Liver (tissue), 9 donors: ENCODE data around the gene GTF3C6. TPM values are rescaled to one million over a fixed set of nuclear protein-coding genes. Genes with fewer than 3 reads are reported as not detected.
A peak's percentile ranks its signal among the peaks of the same experiment; 100 is the strongest.

Source experiments
- DNase-seq: peaks from one replicate; pipeline ENCODE4 v3.0.0-alpha.2; 2017; ENCODE audit warnings: low spot score
- H3K27ac ChIP-seq, 2 donors: one replicate each; pipeline ENCODE4 v1.7.0; 2013; ENCODE audit warnings: inconsistent platforms in 2 of 2, low read length in 2 of 2, control low read depth in 1 of 2, low read depth in 1 of 2, mild to moderate bottlenecking in 1 of 2
- H3K27me3 ChIP-seq, 4 donors: one replicate each; pipeline versions ENCODE4 v1.6.1 to v1.7.0; 2013; ENCODE audit warnings: low read length in 3 of 4, inconsistent platforms in 1 of 4, mild to moderate bottlenecking in 1 of 4, moderate library complexity in 1 of 4; ENCODE audit not compliant: control insufficient read depth in 4 of 4, insufficient read depth in 4 of 4
- H3K36me3 ChIP-seq, 4 donors: one replicate each; pipeline versions ENCODE4 v1.6.1 to v1.7.0; 2013; ENCODE audit warnings: low read length in 3 of 4, mild to moderate bottlenecking in 3 of 4, low read depth in 1 of 4, moderate library complexity in 1 of 4; ENCODE audit not compliant: control insufficient read depth in 4 of 4, insufficient read depth in 3 of 4
- H3K4me1 ChIP-seq, 4 donors: one replicate each; pipeline versions ENCODE4 v1.6.1 to v1.7.0; 2013; ENCODE audit warnings: low read length in 3 of 4, mild to moderate bottlenecking in 3 of 4, moderate library complexity in 1 of 4; ENCODE audit not compliant: control insufficient read depth in 4 of 4, insufficient read depth in 4 of 4
- H3K4me3 ChIP-seq, 3 donors: one replicate each; pipeline versions ENCODE4 v1.6.1 to v1.7.0; 2013; ENCODE audit warnings: low read length in 3 of 3, control low read depth in 1 of 3, low read depth in 1 of 3, mild to moderate bottlenecking in 1 of 3
- H3K9ac ChIP-seq, 2 donors: one replicate each; pipeline ENCODE4 v1.7.0; 2013; ENCODE audit warnings: low read length in 2 of 2, mild to moderate bottlenecking in 2 of 2, moderate library complexity in 2 of 2, control low read depth in 1 of 2, low read depth in 1 of 2
- H3K9me3 ChIP-seq, 4 donors: one replicate each; pipeline versions ENCODE4 v1.6.1 to v1.7.0; 2013; ENCODE audit warnings: low read length in 3 of 4; ENCODE audit not compliant: control insufficient read depth in 4 of 4
- EGR1 ChIP-seq, 2 donors: IDR thresholded peaks; 2 replicates each; pipeline ENCODE4 v1.6.1; 2016 to 2018; ENCODE audit warnings: antibody characterized with exemption in 2 of 2, low read depth in 2 of 2
- FOXA1 ChIP-seq: IDR thresholded peaks from 2 replicates; pipeline ENCODE4 v1.6.1; 2016; ENCODE audit warnings: antibody characterized with exemption
- FOXA2 ChIP-seq: IDR thresholded peaks from 2 replicates; pipeline ENCODE4 v1.6.1; 2016; ENCODE audit warnings: antibody characterized with exemption
- GABPA ChIP-seq, 2 donors: IDR thresholded peaks in 1 of 2; conservative IDR thresholded peaks in 1 of 2; 2 replicates each; pipeline ENCODE4 v1.6.1; 2016; ENCODE audit warnings: antibody characterized with exemption in 2 of 2, mild to moderate bottlenecking in 1 of 2, moderate library complexity in 1 of 2
- HNF4A ChIP-seq, 2 donors: conservative IDR thresholded peaks; 2 replicates each; pipeline ENCODE4 v1.6.1; 2016; ENCODE audit warnings: antibody characterized with exemption in 2 of 2, mild to moderate bottlenecking in 2 of 2
- HNF4G ChIP-seq: IDR thresholded peaks from 2 replicates; pipeline ENCODE4 v1.6.1; 2016; ENCODE audit warnings: antibody characterized with exemption
- JUND ChIP-seq, 2 donors: IDR thresholded peaks; 2 replicates each; pipeline ENCODE4 v1.6.1; 2016; ENCODE audit warnings: antibody characterized with exemption in 2 of 2
- NR2F2 ChIP-seq: IDR thresholded peaks from 2 replicates; pipeline ENCODE4 v1.6.1; 2016; ENCODE audit warnings: antibody characterized with exemption
- RAD21 ChIP-seq, 2 donors: IDR thresholded peaks; 2 replicates each; pipeline ENCODE4 v1.6.1; 2016; ENCODE audit warnings: antibody characterized with exemption in 2 of 2, mild to moderate bottlenecking in 2 of 2
- REST ChIP-seq: IDR thresholded peaks from 2 replicates; pipeline ENCODE4 v1.6.1; 2016; ENCODE audit warnings: antibody characterized with exemption, mild to moderate bottlenecking
- RXRA ChIP-seq, 2 donors: IDR thresholded peaks; 2 replicates each; pipeline ENCODE4 v1.6.1; 2017 to 2018; ENCODE audit warnings: antibody characterized with exemption in 2 of 2, mild to moderate bottlenecking in 1 of 2
- SP1 ChIP-seq: IDR thresholded peaks from 2 replicates; pipeline ENCODE4 v1.6.1; 2018; ENCODE audit warnings: antibody characterized with exemption, mild to moderate bottlenecking
- TAF1 ChIP-seq: conservative IDR thresholded peaks from 2 replicates; pipeline ENCODE4 v1.6.1; 2016; ENCODE audit warnings: antibody characterized with exemption, mild to moderate bottlenecking
- YY1 ChIP-seq: IDR thresholded peaks from 2 replicates; pipeline ENCODE4 v1.6.1; 2016; ENCODE audit warnings: antibody characterized with exemption, mild to moderate bottlenecking
- WGBS: extraction: QIAGEN DNeasy Blood & Tissue Kit; methylation state at CpG from one replicate; pipeline ENCODE4 v1.1.7; 2013; 5-methylcytosine and 5-hydroxymethylcytosine counted together
- polyA plus RNA-seq, 2 donors: library from polyadenylated mRNA; stranded (reverse) in 1 of 2; unstranded in 1 of 2; fragments of 200-250 nt in 1 of 2; fragments of >200 nt in 1 of 2; fragmentation: Nextera tagmentation in 1 of 2; extraction: Ambion mirVana in 1 of 2; gene quantifications; one replicate each; pipeline versions ENCODE4 v1.2.1 to v1.2.3, GENCODE V29; 2013 to 2015
- total RNA-seq, 2 donors: library from RNA; depleted of rRNA; stranded (reverse); fragments of >200 nt; gene quantifications; one replicate each; pipeline ENCODE4 v1.2.3, GENCODE V29; 2014
- TF ChIP-seq, protein P1 (sequence below): IDR thresholded peaks from 2 replicates; pipeline ENCODE4 v1.6.1; 2016; ENCODE audit warnings: antibody characterized with exemption
- TF ChIP-seq, protein P2 (sequence below): IDR thresholded peaks from 2 replicates; pipeline ENCODE4 v1.6.1; 2016; ENCODE audit warnings: antibody characterized with exemption
- TF ChIP-seq, protein P3 (sequence below): IDR thresholded peaks from 2 replicates; pipeline ENCODE4 v1.6.1; 2016; ENCODE audit warnings: antibody characterized with exemption
- TF ChIP-seq, protein P4 (sequence below): fragments of 150-350 bp; IDR thresholded peaks from 2 replicates; pipeline ENCODE4 v1.5.1; 2017; ENCODE audit warnings: improper control_type of control experiment, low read depth, low read length; ENCODE audit not compliant: missing input control
- donor health status: healthy.
- donor health status: healthy.
- donor health status: healthy.
- donor health status: healthy.
- donor health status: healthy.

Gene GTF3C6
- total and polyA plus RNA-seq, 4 donors = 16.3 to 53.3 (median 22.2) TPM

- Histone ChIP-seq H3K36me3 (no peaks in the 10 kb centered on the region), H3K27me3 (no peaks in the 10 kb centered on the region), H3K4me3 (no peak overlapping the region), H3K9ac (no peak overlapping the region), H3K4me1 (peaks cover 2 to 20% (median 20%) of the 10 kb centered on the region in 4 donors), H3K27ac (no peak overlapping the region), H3K9me3 (no peaks in the 10 kb centered on the region)
- TF ChIP-seq, protein P1, sequence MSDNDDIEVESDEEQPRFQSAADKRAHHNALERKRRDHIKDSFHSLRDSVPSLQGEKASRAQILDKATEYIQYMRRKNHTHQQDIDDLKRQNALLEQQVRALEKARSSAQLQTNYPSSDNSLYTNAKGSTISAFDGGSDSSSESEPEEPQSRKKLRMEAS = no peak
- TF ChIP-seq RXRA (IDR thresholded peaks at IDR 0.05) (no peak), YY1 (no peak), GABPA (IDR thresholded peaks at IDR 0.05 in 1 of 2, conservative IDR thresholded peaks at IDR 0.05 in 1 of 2) (no peak), HNF4A (conservative IDR thresholded peaks at IDR 0.05) (no peak), RAD21 (IDR thresholded peaks at IDR 0.05) (peak; percentile 78), NR2F2 (no peak), SP1 (no peak), EGR1 (IDR thresholded peaks at IDR 0.05; ENCODE audit: low read depth in 2 of 2) (no peak), TAF1 (no peak), HNF4G (no peak), JUND (IDR thresholded peaks at IDR 0.05) (no peak), REST (no peak), FOXA1 (no peak), FOXA2 (no peak)
- TF ChIP-seq, protein P2, sequence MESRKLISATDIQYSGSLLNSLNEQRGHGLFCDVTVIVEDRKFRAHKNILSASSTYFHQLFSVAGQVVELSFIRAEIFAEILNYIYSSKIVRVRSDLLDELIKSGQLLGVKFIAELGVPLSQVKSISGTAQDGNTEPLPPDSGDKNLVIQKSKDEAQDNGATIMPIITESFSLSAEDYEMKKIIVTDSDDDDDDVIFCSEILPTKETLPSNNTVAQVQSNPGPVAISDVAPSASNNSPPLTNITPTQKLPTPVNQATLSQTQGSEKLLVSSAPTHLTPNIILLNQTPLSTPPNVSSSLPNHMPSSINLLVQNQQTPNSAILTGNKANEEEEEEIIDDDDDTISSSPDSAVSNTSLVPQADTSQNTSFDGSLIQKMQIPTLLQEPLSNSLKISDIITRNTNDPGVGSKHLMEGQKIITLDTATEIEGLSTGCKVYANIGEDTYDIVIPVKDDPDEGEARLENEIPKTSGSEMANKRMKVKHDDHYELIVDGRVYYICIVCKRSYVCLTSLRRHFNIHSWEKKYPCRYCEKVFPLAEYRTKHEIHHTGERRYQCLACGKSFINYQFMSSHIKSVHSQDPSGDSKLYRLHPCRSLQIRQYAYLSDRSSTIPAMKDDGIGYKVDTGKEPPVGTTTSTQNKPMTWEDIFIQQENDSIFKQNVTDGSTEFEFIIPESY = no peak
- TF ChIP-seq, protein P3, sequence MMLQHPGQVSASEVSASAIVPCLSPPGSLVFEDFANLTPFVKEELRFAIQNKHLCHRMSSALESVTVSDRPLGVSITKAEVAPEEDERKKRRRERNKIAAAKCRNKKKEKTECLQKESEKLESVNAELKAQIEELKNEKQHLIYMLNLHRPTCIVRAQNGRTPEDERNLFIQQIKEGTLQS = no peak
- TF ChIP-seq, protein P4, sequence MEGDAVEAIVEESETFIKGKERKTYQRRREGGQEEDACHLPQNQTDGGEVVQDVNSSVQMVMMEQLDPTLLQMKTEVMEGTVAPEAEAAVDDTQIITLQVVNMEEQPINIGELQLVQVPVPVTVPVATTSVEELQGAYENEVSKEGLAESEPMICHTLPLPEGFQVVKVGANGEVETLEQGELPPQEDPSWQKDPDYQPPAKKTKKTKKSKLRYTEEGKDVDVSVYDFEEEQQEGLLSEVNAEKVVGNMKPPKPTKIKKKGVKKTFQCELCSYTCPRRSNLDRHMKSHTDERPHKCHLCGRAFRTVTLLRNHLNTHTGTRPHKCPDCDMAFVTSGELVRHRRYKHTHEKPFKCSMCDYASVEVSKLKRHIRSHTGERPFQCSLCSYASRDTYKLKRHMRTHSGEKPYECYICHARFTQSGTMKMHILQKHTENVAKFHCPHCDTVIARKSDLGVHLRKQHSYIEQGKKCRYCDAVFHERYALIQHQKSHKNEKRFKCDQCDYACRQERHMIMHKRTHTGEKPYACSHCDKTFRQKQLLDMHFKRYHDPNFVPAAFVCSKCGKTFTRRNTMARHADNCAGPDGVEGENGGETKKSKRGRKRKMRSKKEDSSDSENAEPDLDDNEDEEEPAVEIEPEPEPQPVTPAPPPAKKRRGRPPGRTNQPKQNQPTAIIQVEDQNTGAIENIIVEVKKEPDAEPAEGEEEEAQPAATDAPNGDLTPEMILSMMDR = peak; percentile 55
- no peak for DNase-seq
- 43% methylated on average over 8 of the region's 8 CpGs for WGBS
These were observed 8.7 kb upstream of the GTF3C6 start for GRCh38 chr6:110949679-110950285.
